MM.1S (cell line): ENCODE results near the gene WIZ.

ENCODE experiments used
- DNase-seq: peaks from one replicate; pipeline ENCODE4 v3.0.0-alpha.2; 2015
- H2AFZ ChIP-seq: fragments of 300-600 bp; sonication (generic); 2 replicates; pipeline ENCODE4 v1.6.0; 2016; ENCODE audit warnings: antibody characterized with exemption, low read length
- H3F3A ChIP-seq: fragments of 300-600 bp; sonication (generic); 2 replicates; pipeline ENCODE4 v1.6.1; 2016; ENCODE audit warnings: mild to moderate bottlenecking, antibody characterized with exemption, low read length, moderate library complexity, mixed read lengths; ENCODE audit not compliant: insufficient read depth
- H3K27ac ChIP-seq: fragments of 300-600 bp; sonication (generic); 2 replicates; pipeline ENCODE4 v1.5.1; 2016; ENCODE audit warnings: mild to moderate bottlenecking, low read length
- H3K27me3 ChIP-seq: fragments of 300-600 bp; sonication (generic); replicated peaks from 2 replicates; pipeline ENCODE4 v1.6.0; 2016; ENCODE audit warnings: low read length; ENCODE audit not compliant: insufficient read depth
- H3K36me3 ChIP-seq: fragments of 300-600 bp; sonication (generic); replicated peaks from 2 replicates; pipeline ENCODE4 v1.6.1; 2016; ENCODE audit warnings: mild to moderate bottlenecking, low read length, mixed read lengths; ENCODE audit not compliant: insufficient read depth
- H3K4me1 ChIP-seq: fragments of 300-600 bp; sonication (generic); 2 replicates; pipeline ENCODE4 v1.6.1; 2016; ENCODE audit warnings: low read length, mixed read lengths
- H3K4me2 ChIP-seq: fragments of 300-600 bp; sonication (generic); 2 replicates; pipeline ENCODE4 v1.6.0; 2016; ENCODE audit warnings: low read depth, low read length
- H3K4me3 ChIP-seq: fragments of 300-600 bp; sonication (generic); 2 replicates; pipeline ENCODE4 v1.5.1; 2016; ENCODE audit warnings: low read length, mixed read lengths
- H3K79me2 ChIP-seq: fragments of 300-600 bp; sonication (generic); 2 replicates; pipeline ENCODE4 v1.6.1; 2016; ENCODE audit warnings: mixed run types, low read length, mixed read lengths
- H3K9ac ChIP-seq: fragments of 300-600 bp; sonication (generic); 2 replicates; pipeline ENCODE4 v1.6.1; 2016; ENCODE audit warnings: low read length, mixed read lengths
- H3K9me2 ChIP-seq: fragments of 300-600 bp; sonication (generic); replicated peaks from 2 replicates; pipeline ENCODE4 v1.6.1; 2016; ENCODE audit warnings: mild to moderate bottlenecking, low read length, mixed read lengths; ENCODE audit not compliant: insufficient read depth
- H3K9me3 ChIP-seq: fragments of 300-600 bp; sonication (generic); replicated peaks from 2 replicates; pipeline ENCODE4 v1.6.1; 2016; ENCODE audit warnings: mild to moderate bottlenecking, low read length, mixed read lengths; ENCODE audit not compliant: insufficient read depth
- H4K20me1 ChIP-seq: fragments of 300-600 bp; sonication (generic); 2 replicates; pipeline ENCODE4 v1.6.1; 2016; ENCODE audit warnings: mild to moderate bottlenecking, low read length, moderate library complexity, mixed read lengths; ENCODE audit not compliant: insufficient read depth
- CTCF ChIP-seq: fragments of 300-600 bp; sonication (generic); IDR thresholded peaks from 2 replicates; pipeline ENCODE4 v1.5.1; 2016; ENCODE audit warnings: antibody characterized with exemption, low read length, mixed read lengths
- EZH2 ChIP-seq: fragments of 300-600 bp; sonication (generic); optimal IDR thresholded peaks from 2 replicates; pipeline ENCODE3; 2017; ENCODE audit warnings: low read depth, mild to moderate bottlenecking, antibody characterized with exemption, low read length, mixed read lengths
- EZH2phosphoT487 ChIP-seq: fragments of 300-600 bp; sonication (generic); IDR thresholded peaks from 2 replicates; pipeline ENCODE4 v1.6.1; 2018; ENCODE audit warnings: antibody characterized with exemption, low read length

WIZ gene

GRCh38 chr19:15394426-15394825 is 55.3 kb downstream of the WIZ start:
- Histone ChIP-seq H3K27me3 (no peaks in the 10 kb centered on the region), H3K27ac (no peak overlapping the region), H3K4me1 (no peaks in the 10 kb centered on the region), H3K79me2 (peaks cover 4% of the 10 kb centered on the region; the same call in 1 of the 2 replicates), H3K4me3 (no peak overlapping the region), H4K20me1 (no peaks in the 10 kb centered on the region), H3K9ac (no peak overlapping the region), H3K36me3 (no peaks in the 10 kb centered on the region; the same call in 1 of the 2 replicates), H3K9me2 (no peaks in the 10 kb centered on the region), H2AFZ (no peak overlapping the region), H3F3A (no peaks in the 10 kb centered on the region), H3K4me2 (no peak overlapping the region), H3K9me3 (no peaks in the 10 kb centered on the region)
- no peak for DNase-seq
- TF ChIP-seq EZH2phosphoT487 (no peak), EZH2 (no peak), CTCF (no peak)

GRCh38 chr19:15393963-15394362 is 55.8 kb downstream of the WIZ start:
- Histone ChIP-seq H3K9me3 (no peaks in the 10 kb centered on the region), H3K4me2 (no peak overlapping the region), H3K27ac (no peak overlapping the region), H3K4me1 (no peaks in the 10 kb centered on the region), H3K36me3 (no peaks in the 10 kb centered on the region; the same call in 1 of the 2 replicates), H3K79me2 (peaks cover 4% of the 10 kb centered on the region; the same call in 1 of the 2 replicates), H3F3A (no peaks in the 10 kb centered on the region), H2AFZ (no peak overlapping the region), H3K4me3 (no peak overlapping the region), H3K27me3 (no peaks in the 10 kb centered on the region), H3K9me2 (no peaks in the 10 kb centered on the region), H3K9ac (no peak overlapping the region), H4K20me1 (no peaks in the 10 kb centered on the region)
- no peak for TF ChIP-seq EZH2
- no peak for TF ChIP-seq CTCF
- no peak for TF ChIP-seq EZH2phosphoT487
- DNase-seq, result no peak

- Histone ChIP-seq H3K4me2 (no peak overlapping the region), H3K9me3 (no peaks in the 10 kb centered on the region), H3K36me3 (no peaks in the 10 kb centered on the region), H3K79me2 (peaks cover 9% of the 10 kb centered on the region; the same call in 1 of the 2 replicates), H3K9ac (no peak overlapping the region), H3K27ac (no peak overlapping the region), H2AFZ (no peak overlapping the region), H3F3A (no peaks in the 10 kb centered on the region), H3K27me3 (no peaks in the 10 kb centered on the region), H3K9me2 (no peaks in the 10 kb centered on the region), H3K4me3 (no peak overlapping the region), H3K4me1 (no peaks in the 10 kb centered on the region), H4K20me1 (no peaks in the 10 kb centered on the region)
- TF ChIP-seq EZH2phosphoT487, result no peak
- no peak for TF ChIP-seq EZH2
- TF ChIP-seq CTCF, result no peak
- no peak for DNase-seq
Measured at GRCh38 chr19:15390814-15391213, 58.9 kb downstream of the WIZ start.
